Uterus (tissue), 2 donors: ENCODE measurements around the gene ACOD1.

Experiments
- POLR2A ChIP-seq, 2 donors: fragments of 450-650 bp; IDR thresholded peaks; one replicate each; pipeline ENCODE4 v1.6.1; 2016; ENCODE audit warnings: antibody characterized with exemption in 2 of 2, mild to moderate bottlenecking in 1 of 2, moderate library complexity in 1 of 2
- TF ChIP-seq, protein P1 (sequence below), 4 experiments: fragments of 200-600 bp in 2 of 4; fragments of 450-650 bp in 2 of 4; sonication (generic) in 2 of 4; IDR thresholded peaks; one replicate each; pipeline ENCODE4 v1.5.1; 2016 to 2019; ENCODE audit warnings: antibody characterized with exemption in 4 of 4, mild to moderate bottlenecking in 2 of 4, moderate library complexity in 1 of 4

DNA sequence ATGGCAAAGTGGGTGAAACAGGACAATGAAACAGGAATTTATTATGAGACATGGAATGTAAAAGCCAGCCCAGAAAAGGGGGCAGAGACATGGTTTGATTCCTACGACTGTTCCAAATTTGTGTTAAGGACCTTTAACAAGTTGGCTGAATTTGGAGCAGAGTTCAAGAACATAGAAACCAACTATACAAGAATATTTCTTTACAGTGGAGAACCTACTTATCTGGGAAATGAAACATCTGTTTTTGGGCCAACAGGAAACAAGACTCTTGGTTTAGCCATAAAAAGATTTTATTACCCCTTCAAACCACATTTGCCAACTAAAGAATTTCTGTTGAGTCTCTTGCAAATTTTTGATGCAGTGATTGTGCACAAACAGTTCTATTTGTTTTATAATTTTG lies 52.2 kb downstream of the ACOD1 start:
- TF ChIP-seq, protein P1, sequence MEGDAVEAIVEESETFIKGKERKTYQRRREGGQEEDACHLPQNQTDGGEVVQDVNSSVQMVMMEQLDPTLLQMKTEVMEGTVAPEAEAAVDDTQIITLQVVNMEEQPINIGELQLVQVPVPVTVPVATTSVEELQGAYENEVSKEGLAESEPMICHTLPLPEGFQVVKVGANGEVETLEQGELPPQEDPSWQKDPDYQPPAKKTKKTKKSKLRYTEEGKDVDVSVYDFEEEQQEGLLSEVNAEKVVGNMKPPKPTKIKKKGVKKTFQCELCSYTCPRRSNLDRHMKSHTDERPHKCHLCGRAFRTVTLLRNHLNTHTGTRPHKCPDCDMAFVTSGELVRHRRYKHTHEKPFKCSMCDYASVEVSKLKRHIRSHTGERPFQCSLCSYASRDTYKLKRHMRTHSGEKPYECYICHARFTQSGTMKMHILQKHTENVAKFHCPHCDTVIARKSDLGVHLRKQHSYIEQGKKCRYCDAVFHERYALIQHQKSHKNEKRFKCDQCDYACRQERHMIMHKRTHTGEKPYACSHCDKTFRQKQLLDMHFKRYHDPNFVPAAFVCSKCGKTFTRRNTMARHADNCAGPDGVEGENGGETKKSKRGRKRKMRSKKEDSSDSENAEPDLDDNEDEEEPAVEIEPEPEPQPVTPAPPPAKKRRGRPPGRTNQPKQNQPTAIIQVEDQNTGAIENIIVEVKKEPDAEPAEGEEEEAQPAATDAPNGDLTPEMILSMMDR (IDR thresholded peaks at IDR 0.05) = no peak
- no peak for TF ChIP-seq POLR2A (IDR thresholded peaks at IDR 0.05)
